NAMALWA (cell line): ENCODE results near the gene TAF4.

Experiments used
- DNase-seq: peaks from one replicate; pipeline ENCODE4 v3.0.0-alpha.2; 2015; ENCODE audit warnings: low spot score

The TAF4 gene

GRCh38 chr20:62044631-62045030, 21.1 kb downstream of the TAF4 start:
- DNase-seq = no peak

GRCh38 chr20:62043131-62043914, 22.4 kb downstream of the TAF4 start:
- no peak for DNase-seq

GRCh38 chr20:62042025-62042820, 23.5 kb downstream of the TAF4 start:
- no peak for DNase-seq

- DNase-seq = no peak
These were observed 24.7 kb downstream of the TAF4 start for GRCh38 chr20:62040933-62041332.

- no peak for DNase-seq
These were observed 25.2 kb downstream of the TAF4 start for GRCh38 chr20:62040381-62040922.

- DNase-seq = no peak
These were observed 25.9 kb downstream of the TAF4 start for GRCh38 chr20:62039738-62040137.

GRCh38 chr20:62032609-62033368, 32.9 kb downstream of the TAF4 start:
- no peak for DNase-seq

- DNase-seq = no peak
These were observed 34.1 kb downstream of the TAF4 start for GRCh38 chr20:62031462-62032092.

GRCh38 chr20:62030834-62031434, 34.7 kb downstream of the TAF4 start:
- peak; percentile 55 for DNase-seq

GRCh38 chr20:62030357-62030756, 35.3 kb downstream of the TAF4 start:
- DNase-seq = no peak

- DNase-seq = no peak
These were observed 35.7 kb downstream of the TAF4 start for GRCh38 chr20:62029949-62030348.

- DNase-seq = no peak
These were observed 36.4 kb downstream of the TAF4 start for GRCh38 chr20:62029296-62029695.

GRCh38 chr20:62028384-62028783, 37.3 kb downstream of the TAF4 start:
- no peak for DNase-seq

- no peak for DNase-seq
These were observed 37.9 kb downstream of the TAF4 start for GRCh38 chr20:62027698-62028321.

- no peak for DNase-seq
These were observed 38.6 kb downstream of the TAF4 start for GRCh38 chr20:62027116-62027515.

GRCh38 chr20:62026564-62026856, 39.2 kb downstream of the TAF4 start:
- DNase-seq = no peak

- no peak for DNase-seq
These were observed 39.7 kb downstream of the TAF4 start for GRCh38 chr20:62025832-62026563.

GRCh38 chr20:62025394-62025793, 40.3 kb downstream of the TAF4 start:
- DNase-seq = no peak

GRCh38 chr20:62023935-62024334, 41.7 kb downstream of the TAF4 start:
- DNase-seq = no peak

GRCh38 chr20:62022575-62023139, 43.0 kb downstream of the TAF4 start:
- no peak for DNase-seq
